ENCODE measurements around the gene USP24.

USP24 gene

GRCh38 chr1:55172272-55172671 is 42.9 kb downstream of the USP24 start:
- H3K4me3 ChIP-seq (ENCODE audit: low read length): no peak overlapping the region
- H3K27ac ChIP-seq (ENCODE audit: low read length): no peak overlapping the region
- TF ChIP-seq EZH2phosphoT487 (IDR thresholded peaks at IDR 0.05; ENCODE audit: low read depth) (no peak), CTCF (IDR thresholded peaks at IDR 0.05; ENCODE audit: low read depth, low read length) (no peak)
- H3K4me2 ChIP-seq (ENCODE audit: low read length): no peak overlapping the region
- no peak overlapping the region for H2AFZ ChIP-seq (ENCODE audit: low read depth, low read length)
- H3K36me3 ChIP-seq (replicated peaks; ENCODE audit: low read depth, low read length): no peaks in the 10 kb centered on the region
- no peaks in the 10 kb centered on the region for H3K9me3 ChIP-seq (ENCODE audit: insufficient read depth, low read length)
- H3K4me1 ChIP-seq (ENCODE audit: low read length): no peaks in the 10 kb centered on the region
- H4K20me1 ChIP-seq (ENCODE audit: insufficient read depth, low read length): no peaks in the 10 kb centered on the region
- no peaks in the 10 kb centered on the region for H3K27me3 ChIP-seq (ENCODE audit: low read depth, low read length)
- H3K9ac ChIP-seq (ENCODE audit: low read length): no peak overlapping the region
- H3K79me2 ChIP-seq (ENCODE audit: low read length): no peaks in the 10 kb centered on the region

GRCh38 chr1:55171694-55172093 is 43.5 kb downstream of the USP24 start:
- TF ChIP-seq CTCF (IDR thresholded peaks at IDR 0.05; ENCODE audit: low read depth, low read length): no peak
- TF ChIP-seq EZH2phosphoT487 (IDR thresholded peaks at IDR 0.05; ENCODE audit: low read depth): no peak
- Histone ChIP-seq H3K9ac (ENCODE audit: low read length) (no peak overlapping the region), H3K4me1 (ENCODE audit: low read length) (no peaks in the 10 kb centered on the region), H4K20me1 (ENCODE audit: insufficient read depth, low read length) (no peaks in the 10 kb centered on the region), H3K36me3 (replicated peaks; ENCODE audit: low read depth, low read length) (no peaks in the 10 kb centered on the region), H3K79me2 (ENCODE audit: low read length) (no peaks in the 10 kb centered on the region), H2AFZ (ENCODE audit: low read depth, low read length) (no peak overlapping the region), H3K4me2 (ENCODE audit: low read length) (no peak overlapping the region), H3K27me3 (ENCODE audit: low read depth, low read length) (no peaks in the 10 kb centered on the region), H3K27ac (ENCODE audit: low read length) (no peak overlapping the region), H3K4me3 (ENCODE audit: low read length) (no peak overlapping the region), H3K9me3 (ENCODE audit: insufficient read depth, low read length) (no peaks in the 10 kb centered on the region)

GRCh38 chr1:55170426-55170825 is 44.7 kb downstream of the USP24 start:
- Histone ChIP-seq H3K9me3 (ENCODE audit: insufficient read depth, low read length) (no peaks in the 10 kb centered on the region), H3K27me3 (ENCODE audit: low read depth, low read length) (no peaks in the 10 kb centered on the region), H4K20me1 (ENCODE audit: insufficient read depth, low read length) (no peaks in the 10 kb centered on the region), H2AFZ (ENCODE audit: low read depth, low read length) (no peak overlapping the region), H3K4me2 (ENCODE audit: low read length) (no peak overlapping the region), H3K9ac (ENCODE audit: low read length) (no peak overlapping the region), H3K4me1 (ENCODE audit: low read length) (no peaks in the 10 kb centered on the region), H3K36me3 (replicated peaks; ENCODE audit: low read depth, low read length) (no peaks in the 10 kb centered on the region), H3K4me3 (ENCODE audit: low read length) (no peak overlapping the region), H3K27ac (ENCODE audit: low read length) (no peak overlapping the region), H3K79me2 (ENCODE audit: low read length) (no peaks in the 10 kb centered on the region)
- TF ChIP-seq CTCF (IDR thresholded peaks at IDR 0.05; ENCODE audit: low read depth, low read length) (no peak), EZH2phosphoT487 (IDR thresholded peaks at IDR 0.05; ENCODE audit: low read depth) (no peak)

- H3K36me3 ChIP-seq (replicated peaks; ENCODE audit: low read depth, low read length): no peaks in the 10 kb centered on the region
- TF ChIP-seq EZH2phosphoT487 (IDR thresholded peaks at IDR 0.05; ENCODE audit: low read depth) (no peak), CTCF (IDR thresholded peaks at IDR 0.05; ENCODE audit: low read depth, low read length) (no peak)
- H3K79me2 ChIP-seq (ENCODE audit: low read length): no peaks in the 10 kb centered on the region
- H3K27me3 ChIP-seq (ENCODE audit: low read depth, low read length): no peaks in the 10 kb centered on the region
- no peak overlapping the region for H3K27ac ChIP-seq (ENCODE audit: low read length)
- no peak overlapping the region for H3K4me3 ChIP-seq (ENCODE audit: low read length)
- H4K20me1 ChIP-seq (ENCODE audit: insufficient read depth, low read length): no peaks in the 10 kb centered on the region
- H3K9me3 ChIP-seq (ENCODE audit: insufficient read depth, low read length): no peaks in the 10 kb centered on the region
- H3K9ac ChIP-seq (ENCODE audit: low read length): no peak overlapping the region
- no peak overlapping the region for H2AFZ ChIP-seq (ENCODE audit: low read depth, low read length)
- H3K4me1 ChIP-seq (ENCODE audit: low read length): no peaks in the 10 kb centered on the region
- H3K4me2 ChIP-seq (ENCODE audit: low read length): no peak overlapping the region
Observed at GRCh38 chr1:55169126-55169525, 46.0 kb downstream of the USP24 start.
